GM12872 (cell line): ENCODE measurements around the gene PCSK4.

Experiments used
- CTCF ChIP-seq: IDR thresholded peaks from 3 replicates; pipeline ENCODE4 v1.5.1; 2011; ENCODE audit warnings: low read depth, mild to moderate bottlenecking, low read length, moderate library complexity; ENCODE audit not compliant: insufficient read depth

Gene PCSK4

GRCh38 chr19:1470305-1471009, 19.7 kb downstream of the PCSK4 start:
- no peak for TF ChIP-seq CTCF

- no peak for TF ChIP-seq CTCF
Measured at GRCh38 chr19:1470055-1470304, 20.2 kb downstream of the PCSK4 start.

GRCh38 chr19:1469255-1470054, 20.7 kb downstream of the PCSK4 start:
- TF ChIP-seq CTCF = no peak

GRCh38 chr19:1468821-1469254, 21.3 kb downstream of the PCSK4 start:
- no peak for TF ChIP-seq CTCF

GRCh38 chr19:1468274-1468820, 21.8 kb downstream of the PCSK4 start:
- no peak for TF ChIP-seq CTCF

- TF ChIP-seq CTCF = no peak
Measured at GRCh38 chr19:1467490-1468273, 22.5 kb downstream of the PCSK4 start.

GRCh38 chr19:1467215-1467489, 23.0 kb downstream of the PCSK4 start:
- no peak for TF ChIP-seq CTCF
